Measurements from ENCODE around the gene TRANK1. TPM values are rescaled to one million over a fixed set of nuclear protein-coding genes. Genes with fewer than 3 reads are reported as not detected.
A peak's percentile ranks its signal among the peaks of the same experiment; 100 is the strongest.
"Not testable (repeated sequence)": the region's sequence is repeated elsewhere in the genome, so short reads cannot be mapped to it uniquely, and the experiment has no call there.

The TRANK1 gene
- total RNA-seq, 1 donor from 2014 or later: 16.4 TPM

DNA sequence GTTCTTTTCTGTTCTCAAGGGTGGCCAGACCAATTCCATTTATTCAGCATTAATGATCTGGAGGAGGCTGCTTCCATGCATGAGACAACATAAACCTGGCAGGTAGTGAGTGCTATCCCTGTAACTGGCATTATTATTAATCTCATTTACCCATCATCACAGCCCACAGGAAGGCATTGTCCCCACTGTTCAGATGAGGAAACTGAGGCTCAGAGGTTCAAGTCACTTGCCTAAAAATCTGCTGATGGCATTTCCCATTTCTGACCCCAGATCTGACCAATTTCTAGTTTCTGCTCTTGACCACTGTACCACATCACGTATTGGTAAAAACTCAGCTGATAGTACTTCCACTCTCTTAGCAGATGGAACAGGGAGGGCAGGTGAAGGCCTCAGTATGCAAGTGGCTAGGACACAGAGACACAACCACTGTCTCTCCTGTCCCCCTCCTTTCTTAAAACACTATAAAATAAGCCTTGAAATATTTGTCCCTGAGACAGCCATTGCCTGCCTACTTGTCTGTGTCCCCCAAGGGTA is 36.1 kb downstream of the TRANK1 start:
- Mint-ChIP-seq H3K27me3 (no peaks in the 10 kb centered on the region), H3K36me3 (ENCODE audit: insufficient read depth) (no peaks in the 10 kb centered on the region)

GRCh38 chr3:36907911-36908646 is 36.8 kb downstream of the TRANK1 start:
- TF ChIP-seq, protein P1, sequence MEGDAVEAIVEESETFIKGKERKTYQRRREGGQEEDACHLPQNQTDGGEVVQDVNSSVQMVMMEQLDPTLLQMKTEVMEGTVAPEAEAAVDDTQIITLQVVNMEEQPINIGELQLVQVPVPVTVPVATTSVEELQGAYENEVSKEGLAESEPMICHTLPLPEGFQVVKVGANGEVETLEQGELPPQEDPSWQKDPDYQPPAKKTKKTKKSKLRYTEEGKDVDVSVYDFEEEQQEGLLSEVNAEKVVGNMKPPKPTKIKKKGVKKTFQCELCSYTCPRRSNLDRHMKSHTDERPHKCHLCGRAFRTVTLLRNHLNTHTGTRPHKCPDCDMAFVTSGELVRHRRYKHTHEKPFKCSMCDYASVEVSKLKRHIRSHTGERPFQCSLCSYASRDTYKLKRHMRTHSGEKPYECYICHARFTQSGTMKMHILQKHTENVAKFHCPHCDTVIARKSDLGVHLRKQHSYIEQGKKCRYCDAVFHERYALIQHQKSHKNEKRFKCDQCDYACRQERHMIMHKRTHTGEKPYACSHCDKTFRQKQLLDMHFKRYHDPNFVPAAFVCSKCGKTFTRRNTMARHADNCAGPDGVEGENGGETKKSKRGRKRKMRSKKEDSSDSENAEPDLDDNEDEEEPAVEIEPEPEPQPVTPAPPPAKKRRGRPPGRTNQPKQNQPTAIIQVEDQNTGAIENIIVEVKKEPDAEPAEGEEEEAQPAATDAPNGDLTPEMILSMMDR (IDR thresholded peaks at IDR 0.05; ENCODE audit: unreplicated experiment): no peak
- no peaks in the 10 kb centered on the region for H3K9me3 Mint-ChIP-seq (ENCODE audit: low read depth)
- DNase-seq (ENCODE audit: low spot score, unreplicated experiment): no peak
- peaks cover 3% of the 10 kb centered on the region for H3K36me3 Mint-ChIP-seq (ENCODE audit: insufficient read depth)
- no peaks in the 10 kb centered on the region for H3K27me3 Mint-ChIP-seq
- no peak overlapping the region for H3K27ac Mint-ChIP-seq
- H3K4me1 Mint-ChIP-seq (ENCODE audit: low read depth): peaks cover 2% of the 10 kb centered on the region
- no peak overlapping the region for H3K4me3 Mint-ChIP-seq (ENCODE audit: low read depth)

More for the DNA sequence above, 36.1 kb downstream of the TRANK1 start:
- TF ChIP-seq, protein P1 (IDR thresholded peaks at IDR 0.05; ENCODE audit: unreplicated experiment): no peak
- DNase-seq (ENCODE audit: low spot score, unreplicated experiment): no peak
- Mint-ChIP-seq H3K4me3 (ENCODE audit: low read depth) (no peak overlapping the region), H3K9me3 (ENCODE audit: low read depth) (no peaks in the 10 kb centered on the region), H3K27ac (no peak overlapping the region), H3K4me1 (ENCODE audit: low read depth) (peaks cover 2% of the 10 kb centered on the region)

DNA sequence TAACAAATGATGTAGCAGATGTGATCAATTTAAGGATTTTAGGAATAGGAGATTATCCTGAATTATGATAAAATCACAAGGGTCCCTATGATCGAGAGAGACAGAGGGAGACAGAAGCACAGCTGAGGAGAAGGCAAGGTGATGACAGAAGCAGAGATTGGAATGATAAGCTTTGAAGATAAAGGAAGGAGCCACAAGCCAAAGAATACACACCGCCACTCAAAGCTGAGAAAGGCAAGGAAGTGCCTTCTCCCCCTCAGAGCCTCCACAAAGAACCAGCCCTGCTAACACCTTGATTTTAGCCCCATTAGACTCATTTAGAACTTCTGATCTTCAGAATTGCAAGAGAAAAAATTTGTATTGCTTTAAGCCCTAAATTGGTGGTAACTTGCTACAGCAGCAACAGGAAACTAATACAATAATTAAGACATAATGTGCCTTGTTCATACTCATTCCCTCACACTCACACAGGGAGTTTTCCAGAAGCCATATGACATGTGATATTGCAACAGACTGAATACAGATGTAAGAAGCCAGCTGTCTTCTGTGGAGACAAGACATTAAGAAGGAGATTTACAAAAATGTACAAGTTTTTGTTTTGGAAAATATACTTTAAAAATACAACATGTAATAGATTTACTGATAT is 38.2 kb downstream of the TRANK1 start:
- Mint-ChIP-seq H3K36me3 (ENCODE audit: insufficient read depth) (peaks cover 4% of the 10 kb centered on the region), H3K27ac (no peak overlapping the region)

DNA sequence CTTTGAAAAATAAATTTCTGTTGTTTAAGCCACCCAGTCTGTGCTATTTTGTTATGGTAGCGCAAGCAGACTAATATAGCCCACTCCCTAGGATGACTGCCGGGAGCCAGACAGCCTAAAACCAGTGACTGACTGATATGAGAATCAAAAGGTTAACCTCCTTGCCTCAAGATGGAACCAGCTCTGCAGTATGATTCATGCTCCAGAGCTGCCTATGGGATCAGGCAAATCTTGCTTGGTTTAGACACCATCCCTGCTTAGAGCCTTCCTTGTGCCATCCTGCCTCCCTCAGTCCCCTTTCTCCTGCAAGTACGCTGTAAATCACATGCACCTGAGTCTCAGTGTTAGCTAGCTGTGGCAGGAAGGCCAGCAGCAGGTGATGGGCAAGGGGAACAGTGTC is 39.3 kb downstream of the TRANK1 start:
- no peak for DNase-seq (ENCODE audit: low spot score, unreplicated experiment)
- Mint-ChIP-seq H3K36me3 (ENCODE audit: insufficient read depth) (peaks cover 5% of the 10 kb centered on the region), H3K9me3 (ENCODE audit: low read depth) (no peaks in the 10 kb centered on the region), H3K27me3 (no peaks in the 10 kb centered on the region), H3K27ac (no peak overlapping the region), H3K4me1 (ENCODE audit: low read depth) (peaks cover 2% of the 10 kb centered on the region), H3K4me3 (ENCODE audit: low read depth) (no peak overlapping the region)
- TF ChIP-seq, protein P1 (IDR thresholded peaks at IDR 0.05; ENCODE audit: unreplicated experiment): no peak

More for the DNA sequence above, 38.2 kb downstream of the TRANK1 start:
- TF ChIP-seq, protein P1 (IDR thresholded peaks at IDR 0.05; ENCODE audit: unreplicated experiment): no peak
- no peak for DNase-seq (ENCODE audit: low spot score, unreplicated experiment)
- Mint-ChIP-seq H3K4me1 (ENCODE audit: low read depth) (peaks cover 2% of the 10 kb centered on the region), H3K4me3 (ENCODE audit: low read depth) (no peak overlapping the region), H3K9me3 (ENCODE audit: low read depth) (no peaks in the 10 kb centered on the region), H3K27me3 (no peaks in the 10 kb centered on the region)

- DNase-seq (ENCODE audit: low spot score, unreplicated experiment): no peak
- no peak overlapping the region for H3K27ac Mint-ChIP-seq
- no peak overlapping the region for H3K4me3 Mint-ChIP-seq (ENCODE audit: low read depth)
- peaks cover 2% of the 10 kb centered on the region for H3K4me1 Mint-ChIP-seq (ENCODE audit: low read depth)
- H3K36me3 Mint-ChIP-seq (ENCODE audit: insufficient read depth): peaks cover 8% of the 10 kb centered on the region
- no peaks in the 10 kb centered on the region for H3K27me3 Mint-ChIP-seq
- H3K9me3 Mint-ChIP-seq (ENCODE audit: low read depth): no peaks in the 10 kb centered on the region
- TF ChIP-seq, protein P1 (IDR thresholded peaks at IDR 0.05; ENCODE audit: unreplicated experiment): peak; percentile 34
Observed at GRCh38 chr3:36904641-36905040, 40.2 kb downstream of the TRANK1 start.

DNA sequence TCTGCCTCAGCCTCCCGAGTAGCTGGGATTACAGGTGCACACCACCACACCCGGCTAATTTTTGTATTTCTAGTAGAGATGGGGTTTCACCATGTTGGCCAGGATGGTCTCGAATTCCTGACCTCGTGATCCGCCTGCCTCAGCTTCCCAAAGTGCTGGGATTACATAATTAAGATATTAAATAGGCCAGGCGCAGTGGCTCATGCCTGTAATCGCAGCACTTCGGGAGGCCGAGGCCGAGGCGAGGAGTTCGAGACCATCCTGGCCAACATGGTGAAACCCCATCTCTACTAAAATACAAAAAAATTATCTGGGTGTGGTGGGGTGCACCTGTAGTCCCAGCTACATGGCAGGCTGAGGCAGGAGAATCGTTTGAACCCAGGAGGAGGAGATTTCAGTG is 40.8 kb downstream of the TRANK1 start:
- H3K4me3 Mint-ChIP-seq (ENCODE audit: low read depth); H3K36me3 Mint-ChIP-seq (ENCODE audit: insufficient read depth); DNase-seq (ENCODE audit: low spot score, unreplicated experiment); H3K9me3 Mint-ChIP-seq (ENCODE audit: low read depth); H3K4me1 Mint-ChIP-seq (ENCODE audit: low read depth); H3K27me3 Mint-ChIP-seq; H3K27ac Mint-ChIP-seq: not testable (repeated sequence)
